ENCODE data around the gene PCGF1. TPM values are rescaled to one million over a fixed set of nuclear protein-coding genes. Genes with fewer than 3 reads are reported as not detected.

Gene PCGF1
- total RNA-seq, 1 experiment from 2014 or later, result 28.1 TPM

GRCh38 chr2:74505448-74506246 is 1.8 kb downstream of the PCGF1 start:
- no peak overlapping the region for H3K27ac ChIP-seq (ENCODE audit: insufficient read length, low read depth, low read length)
- H2BK12ac ChIP-seq (ENCODE audit: insufficient read length, low read depth, low read length), result no peak overlapping the region
- H2AK5ac ChIP-seq (ENCODE audit: insufficient read length, low read length), result no peak overlapping the region
- H3K56ac ChIP-seq (ENCODE audit: insufficient read length, low read depth, low read length), result no peak overlapping the region
- H3T11ph ChIP-seq (ENCODE audit: low read length), result no peak overlapping the region
- Mint-ChIP-seq H3K4me1 (peaks cover 48 to 52% of the 10 kb centered on the region in 2 experiments), H3K36me3 (ENCODE audit: insufficient read depth in 1 of 3, low read depth in 3 of 3) (peaks cover 24 to 33% (median 24%) of the 10 kb centered on the region in 3 experiments), H3K9me3 (peaks cover 3 to 5% of the 10 kb centered on the region in 2 experiments; a peak in 3 of 5 replicates), H3K4me3 (peak overlapping the region in 1 of 2 experiments; percentile 33; a peak in 2 of 5 replicates), H3K27me3 (ENCODE audit: low read depth) (peaks cover 79% of the 10 kb centered on the region), H3K27ac (no peak overlapping the region)
- no peak overlapping the region for H4K91ac ChIP-seq (ENCODE audit: insufficient read length, low read depth, low read length)
- H3K79me2 ChIP-seq (ENCODE audit: insufficient read depth, low read length), result no peaks in the 10 kb centered on the region
- H3K4me1 ChIP-seq (ENCODE audit: insufficient read depth, low read length), result peaks cover 4% of the 10 kb centered on the region; the same call in 1 of the 2 replicates
- H4K8ac ChIP-seq (replicated peaks; ENCODE audit: insufficient read length, low read depth, low read length), result no peak overlapping the region
- H3K4ac ChIP-seq (ENCODE audit: low read depth, low read length), result no peak overlapping the region
- DNase-seq, result no peak
- no peak overlapping the region for H3K4me2 ChIP-seq (ENCODE audit: insufficient read depth, insufficient read length, low read length)
- H3K9ac ChIP-seq (ENCODE audit: extremely low read depth, insufficient read length, low read length), result no peak overlapping the region
- no peak overlapping the region for H2BK15ac ChIP-seq (ENCODE audit: low read depth, low read length)
- no peak overlapping the region for H2BK20ac ChIP-seq (ENCODE audit: low read depth, low read length, poor library complexity, severe bottlenecking)
- H3K27me3 ChIP-seq (ENCODE audit: insufficient read depth, low read length), result peaks cover 56% of the 10 kb centered on the region
- no peaks in the 10 kb centered on the region for H3K9me3 ChIP-seq (ENCODE audit: control insufficient read depth, low read depth, low read length)
- no peak overlapping the region for H3K23ac ChIP-seq (ENCODE audit: insufficient read length, low read depth, low read length)
- H2BK120ac ChIP-seq (ENCODE audit: low read depth, low read length, poor library complexity, severe bottlenecking), result no peak overlapping the region
- WGBS (ENCODE audit: extremely low coverage, insufficient read length, low lambda C conversion rate), result no CpG with 5 or more reads among the region's 14 CpGs
- no peak overlapping the region for H3K18ac ChIP-seq (ENCODE audit: insufficient read length, low read depth, low read length)
- H2BK5ac ChIP-seq (ENCODE audit: insufficient read length, low read length), result no peak overlapping the region
- no peaks in the 10 kb centered on the region for H3K79me1 ChIP-seq (ENCODE audit: insufficient read depth, low read depth, low read length, poor library complexity, severe bottlenecking)
- no peak overlapping the region for H4K5ac ChIP-seq (ENCODE audit: insufficient read length, low read depth, low read length)
- no peak overlapping the region for H3K14ac ChIP-seq (ENCODE audit: insufficient read depth, low read length)
- H3K23me2 ChIP-seq (ENCODE audit: insufficient read length, low read depth, low read length, poor library complexity, severe bottlenecking), result peaks cover 21% of the 10 kb centered on the region
- no peaks in the 10 kb centered on the region for H4K20me1 ChIP-seq (ENCODE audit: control insufficient read depth, insufficient read depth, insufficient read length)
- H2AFZ ChIP-seq (ENCODE audit: low read length), result no peak overlapping the region
- TF ChIP-seq CTCF (conservative IDR thresholded peaks at IDR 0.05), result no peak

All from H9 (cell line).